Kidney epithelial cell (primary cell): Measurements from ENCODE around the gene GPSM1. TPM values are rescaled to one million over a fixed set of nuclear protein-coding genes. Genes with fewer than 3 reads are reported as not detected.

Experiments
- DNase-seq: peaks from one replicate; pipeline ENCODE4 v3.0.0-alpha.2; 2010; ENCODE audit warnings: low read depth
- H3K27me3 ChIP-seq: 2 replicates; pipeline ENCODE4 v1.6.0; 2011; ENCODE audit warnings: low read length; ENCODE audit not compliant: control insufficient read depth, insufficient read depth
- H3K36me3 ChIP-seq: 2 replicates; pipeline ENCODE4 v1.5.1; 2011; ENCODE audit warnings: low read length; ENCODE audit not compliant: control insufficient read depth, insufficient read depth
- H3K4me3 ChIP-seq: 2 replicates; pipeline ENCODE4 v1.5.1; 2011; ENCODE audit warnings: low read depth, mild to moderate bottlenecking, control low read depth, low read length
- CTCF ChIP-seq: IDR thresholded peaks from 2 replicates; pipeline ENCODE4 v1.5.1; 2011; ENCODE audit warnings: mild to moderate bottlenecking, moderate library complexity, low read length, control low read depth, inconsistent platforms; ENCODE audit not compliant: insufficient read depth, poor library complexity, severe bottlenecking
- total RNA-seq: library from RNA; depleted of rRNA; stranded (reverse); fragments of >200 nt; gene quantifications from 2 replicates; pipeline ENCODE4 v1.2.3, GENCODE V29; 2015

Gene GPSM1
- total RNA-seq, 1 donor from 2014 or later = 31.8 TPM

- H3K36me3 ChIP-seq = peaks cover 3% of the 10 kb centered on the region
- DNase-seq = no peak
- no peaks in the 10 kb centered on the region for H3K27me3 ChIP-seq
- no peak for TF ChIP-seq CTCF
- H3K4me3 ChIP-seq = no peak overlapping the region
Observed at GRCh38 chr9:136397643-136398042, 70.3 kb downstream of the GPSM1 start.

- no peak for TF ChIP-seq CTCF
- no peak overlapping the region for H3K4me3 ChIP-seq
Observed at GRCh38 chr9:136398286-136398685, 70.9 kb downstream of the GPSM1 start.

GRCh38 chr9:136399176-136400037 is 72.1 kb downstream of the GPSM1 start:
- H3K36me3 ChIP-seq = peaks cover 2% of the 10 kb centered on the region
- TF ChIP-seq CTCF = no peak
- no peaks in the 10 kb centered on the region for H3K27me3 ChIP-seq
- H3K4me3 ChIP-seq = peak overlapping the region; percentile 92
- no peak for DNase-seq

More at GRCh38 chr9:136398286-136398685, 70.9 kb downstream of the GPSM1 start:
- Histone ChIP-seq H3K36me3 (peaks cover 2% of the 10 kb centered on the region), H3K27me3 (no peaks in the 10 kb centered on the region)
- DNase-seq = no peak

- TF ChIP-seq CTCF = peak; percentile 39
- Histone ChIP-seq H3K27me3 (no peaks in the 10 kb centered on the region), H3K36me3 (peaks cover 2% of the 10 kb centered on the region), H3K4me3 (peak within 1 kb of the TSS; percentile 92)
- peak; percentile 32 for DNase-seq
Observed at GRCh38 chr9:136400038-136400834, 72.9 kb downstream of the GPSM1 start, which contains the start of gene SNAPC4. Gene SNAPC4, minus strand, starts transcription at chr9:136400170. Its CDS starts 1,742 bp downstream, at chr9:136398428.

- Histone ChIP-seq H3K36me3 (peaks cover 3% of the 10 kb centered on the region), H3K4me3 (no peak overlapping the region), H3K27me3 (no peaks in the 10 kb centered on the region)
- no peak for TF ChIP-seq CTCF
- no peak for DNase-seq
Observed at GRCh38 chr9:136401173-136401922, 74.0 kb downstream of the GPSM1 start.
